K562 treated with DMSO at 1 percent for 48 hours (cell line): ENCODE data around the gene PLPP2. TPM values are rescaled to one million over a fixed set of nuclear protein-coding genes. Genes with fewer than 3 reads are reported as not detected.

Experiments
- total RNA-seq: library from RNA; unstranded; fragments of 300-600 nt; gene quantifications from 2 replicates; pipeline ENCODE4 v1.2.3, GENCODE V29; 2022; ENCODE audit warnings: low replicate concordance; ENCODE audit errors: extremely low read depth

The PLPP2 gene
- not detected in 2 replicates for total RNA-seq

DNA sequence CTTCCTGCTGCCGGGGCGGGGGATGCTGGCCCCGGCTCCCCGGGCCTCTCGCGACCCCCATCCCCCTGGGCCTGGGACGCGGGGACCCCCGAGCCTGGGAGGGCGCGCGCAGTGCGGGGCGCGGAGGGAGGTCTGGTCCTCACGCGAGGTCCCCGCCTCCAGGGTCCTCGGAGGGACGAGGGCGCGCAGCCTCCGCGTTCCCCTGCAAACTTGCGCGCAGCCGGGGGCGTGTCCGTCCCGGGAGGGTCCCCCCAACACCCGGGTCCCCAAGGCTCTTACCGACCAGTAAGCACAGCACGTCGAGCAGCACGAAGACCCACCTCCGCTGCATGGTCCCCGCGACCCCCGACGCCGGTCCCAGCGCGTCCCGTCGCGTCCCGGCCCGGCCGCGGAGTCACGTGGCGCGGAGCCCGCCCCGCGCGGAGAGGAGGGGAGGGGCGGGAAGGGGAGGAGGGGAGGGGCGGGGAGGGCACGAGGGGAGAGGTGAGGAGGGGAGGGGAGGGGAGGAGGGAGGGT lies at the start of gene PLPP2:
PLPP2 (minus strand) TSS at position 398 of the 516 bp plus-strand sequence; CDS start at position 331, 67 bp downstream.

Other genes with a start within 250 kb of the PLPP2 start
- gene OR4F17, start 184.3 kb downstream of the PLPP2 start, total RNA-seq: not detected in 2 replicates
- gene MIER2, start 53.4 kb upstream of the PLPP2 start, total RNA-seq: not detected in 2 replicates
- not detected in 2 replicates for gene C2CD4C, start 117.7 kb upstream of the PLPP2 start, total RNA-seq
- not detected in 2 replicates for gene SHC2, start 169.6 kb upstream of the PLPP2 start, total RNA-seq
- gene MADCAM1, start 205.1 kb upstream of the PLPP2 start, total RNA-seq: not detected in 2 replicates
- not detected in 2 replicates for gene TPGS1, start 216.1 kb upstream of the PLPP2 start, total RNA-seq
- gene CDC34, start 240.4 kb upstream of the PLPP2 start, total RNA-seq: not detected in 2 replicates